Ishikawa (cell line): ENCODE data around the gene VANGL1.

ENCODE experiments used
- CEBPB ChIP-seq: IDR thresholded peaks from 2 replicates; pipeline ENCODE4 v1.6.1; 2012
- CREB1 ChIP-seq: IDR thresholded peaks from 2 replicates; pipeline ENCODE4 v1.6.1; 2012; ENCODE audit warnings: low read depth
- EGR1 ChIP-seq: IDR thresholded peaks from 2 replicates; pipeline ENCODE4 v1.6.1; 2012
- EP300 ChIP-seq: IDR thresholded peaks from 2 replicates; pipeline ENCODE4 v1.6.1; 2012; ENCODE audit warnings: borderline replicate concordance
- FOXM1 ChIP-seq: IDR thresholded peaks from 2 replicates; pipeline ENCODE4 v1.6.1; 2012; ENCODE audit warnings: low read depth, borderline replicate concordance
- NFIC ChIP-seq: IDR thresholded peaks from 2 replicates; pipeline ENCODE4 v1.6.1; 2012
- RAD21 ChIP-seq: IDR thresholded peaks from 2 replicates; pipeline ENCODE4 v1.6.1; 2012; ENCODE audit warnings: low read depth
- TAF1 ChIP-seq: IDR thresholded peaks from 2 replicates; pipeline ENCODE4 v1.6.1; 2012; ENCODE audit warnings: low read depth, mild to moderate bottlenecking
- TCF12 ChIP-seq: IDR thresholded peaks from 2 replicates; pipeline ENCODE4 v1.6.1; 2012; ENCODE audit warnings: low read depth
- TEAD4 ChIP-seq: IDR thresholded peaks from 2 replicates; pipeline ENCODE4 v1.6.1; 2012
- YY1 ChIP-seq: IDR thresholded peaks from 2 replicates; pipeline ENCODE4 v1.6.1; 2012; ENCODE audit warnings: low read depth
- ZBTB7A ChIP-seq: IDR thresholded peaks from 2 replicates; pipeline ENCODE4 v1.6.1; 2012; ENCODE audit warnings: low read depth
- TF ChIP-seq, protein P1 (sequence below): IDR thresholded peaks from 2 replicates; pipeline ENCODE4 v1.6.1; 2012
- TF ChIP-seq, protein P2 (sequence below): IDR thresholded peaks from 2 replicates; pipeline ENCODE4 v1.6.1; 2012
- TF ChIP-seq, protein P3 (sequence below): IDR thresholded peaks from 2 replicates; pipeline ENCODE4 v1.6.1; 2012; ENCODE audit warnings: low read depth, mild to moderate bottlenecking

The VANGL1 gene

GRCh38 chr1:115643666-115644065 is 1.9 kb downstream of the VANGL1 start:
- no peak for TF ChIP-seq TEAD4
- no peak for TF ChIP-seq ZBTB7A
- no peak for TF ChIP-seq RAD21
- TF ChIP-seq EGR1: no peak
- TF ChIP-seq CEBPB: no peak
- TF ChIP-seq, protein P1, sequence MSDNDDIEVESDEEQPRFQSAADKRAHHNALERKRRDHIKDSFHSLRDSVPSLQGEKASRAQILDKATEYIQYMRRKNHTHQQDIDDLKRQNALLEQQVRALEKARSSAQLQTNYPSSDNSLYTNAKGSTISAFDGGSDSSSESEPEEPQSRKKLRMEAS: no peak
- no peak for TF ChIP-seq YY1

GRCh38 chr1:115644109-115644508 is 2.3 kb downstream of the VANGL1 start:
- TF ChIP-seq EP300 (no peak), ZBTB7A (no peak), CEBPB (no peak), TEAD4 (no peak), TAF1 (no peak), FOXM1 (no peak)
- TF ChIP-seq, protein P2, sequence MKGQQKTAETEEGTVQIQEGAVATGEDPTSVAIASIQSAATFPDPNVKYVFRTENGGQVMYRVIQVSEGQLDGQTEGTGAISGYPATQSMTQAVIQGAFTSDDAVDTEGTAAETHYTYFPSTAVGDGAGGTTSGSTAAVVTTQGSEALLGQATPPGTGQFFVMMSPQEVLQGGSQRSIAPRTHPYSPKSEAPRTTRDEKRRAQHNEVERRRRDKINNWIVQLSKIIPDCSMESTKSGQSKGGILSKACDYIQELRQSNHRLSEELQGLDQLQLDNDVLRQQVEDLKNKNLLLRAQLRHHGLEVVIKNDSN: no peak
- TF ChIP-seq, protein P1: no peak

GRCh38 chr1:115647047-115647446 is 5.3 kb downstream of the VANGL1 start:
- TF ChIP-seq EP300: no peak
- no peak for TF ChIP-seq RAD21
- no peak for TF ChIP-seq CEBPB
- TF ChIP-seq, protein P1: no peak
- no peak for TF ChIP-seq TEAD4
- TF ChIP-seq YY1: no peak
- no peak for TF ChIP-seq TCF12
- no peak for TF ChIP-seq NFIC
- TF ChIP-seq, protein P3, sequence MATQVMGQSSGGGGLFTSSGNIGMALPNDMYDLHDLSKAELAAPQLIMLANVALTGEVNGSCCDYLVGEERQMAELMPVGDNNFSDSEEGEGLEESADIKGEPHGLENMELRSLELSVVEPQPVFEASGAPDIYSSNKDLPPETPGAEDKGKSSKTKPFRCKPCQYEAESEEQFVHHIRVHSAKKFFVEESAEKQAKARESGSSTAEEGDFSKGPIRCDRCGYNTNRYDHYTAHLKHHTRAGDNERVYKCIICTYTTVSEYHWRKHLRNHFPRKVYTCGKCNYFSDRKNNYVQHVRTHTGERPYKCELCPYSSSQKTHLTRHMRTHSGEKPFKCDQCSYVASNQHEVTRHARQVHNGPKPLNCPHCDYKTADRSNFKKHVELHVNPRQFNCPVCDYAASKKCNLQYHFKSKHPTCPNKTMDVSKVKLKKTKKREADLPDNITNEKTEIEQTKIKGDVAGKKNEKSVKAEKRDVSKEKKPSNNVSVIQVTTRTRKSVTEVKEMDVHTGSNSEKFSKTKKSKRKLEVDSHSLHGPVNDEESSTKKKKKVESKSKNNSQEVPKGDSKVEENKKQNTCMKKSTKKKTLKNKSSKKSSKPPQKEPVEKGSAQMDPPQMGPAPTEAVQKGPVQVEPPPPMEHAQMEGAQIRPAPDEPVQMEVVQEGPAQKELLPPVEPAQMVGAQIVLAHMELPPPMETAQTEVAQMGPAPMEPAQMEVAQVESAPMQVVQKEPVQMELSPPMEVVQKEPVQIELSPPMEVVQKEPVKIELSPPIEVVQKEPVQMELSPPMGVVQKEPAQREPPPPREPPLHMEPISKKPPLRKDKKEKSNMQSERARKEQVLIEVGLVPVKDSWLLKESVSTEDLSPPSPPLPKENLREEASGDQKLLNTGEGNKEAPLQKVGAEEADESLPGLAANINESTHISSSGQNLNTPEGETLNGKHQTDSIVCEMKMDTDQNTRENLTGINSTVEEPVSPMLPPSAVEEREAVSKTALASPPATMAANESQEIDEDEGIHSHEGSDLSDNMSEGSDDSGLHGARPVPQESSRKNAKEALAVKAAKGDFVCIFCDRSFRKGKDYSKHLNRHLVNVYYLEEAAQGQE: no peak
- TF ChIP-seq FOXM1: no peak
- TF ChIP-seq EGR1: no peak
- TF ChIP-seq TAF1: no peak
- TF ChIP-seq CREB1: no peak
- TF ChIP-seq, protein P2: no peak
- TF ChIP-seq ZBTB7A: no peak

- TF ChIP-seq CREB1 (no peak), TEAD4 (no peak), FOXM1 (no peak), EP300 (no peak)
These were observed 5.7 kb downstream of the VANGL1 start for GRCh38 chr1:115647507-115647906.

GRCh38 chr1:115647919-115648650 is 6.3 kb downstream of the VANGL1 start:
- TF ChIP-seq ZBTB7A (no peak), YY1 (no peak), EGR1 (no peak), TCF12 (no peak), NFIC (no peak), EP300 (no peak), CEBPB (no peak), RAD21 (no peak), TEAD4 (no peak)
- TF ChIP-seq, protein P1: no peak
- TF ChIP-seq, protein P2: no peak

- TF ChIP-seq TCF12: no peak
- TF ChIP-seq RAD21: no peak
- TF ChIP-seq, protein P2: no peak
- TF ChIP-seq ZBTB7A: no peak
- no peak for TF ChIP-seq FOXM1
- TF ChIP-seq TEAD4: no peak
- TF ChIP-seq EP300: no peak
- TF ChIP-seq CREB1: no peak
- TF ChIP-seq CEBPB: no peak
- no peak for TF ChIP-seq NFIC
- TF ChIP-seq, protein P3: no peak
- TF ChIP-seq YY1: no peak
- no peak for TF ChIP-seq TAF1
- no peak for TF ChIP-seq EGR1
- TF ChIP-seq, protein P1: no peak
These were observed 7.2 kb downstream of the VANGL1 start for GRCh38 chr1:115648717-115649691.
